ENCODE data around the gene TMTC3. TPM values are rescaled to one million over a fixed set of nuclear protein-coding genes. Genes with fewer than 3 reads are reported as not detected.

The TMTC3 gene
- total and polyA plus RNA-seq, 8 donors = 1.3 to 11.7 (median 4.7) TPM

DNA sequence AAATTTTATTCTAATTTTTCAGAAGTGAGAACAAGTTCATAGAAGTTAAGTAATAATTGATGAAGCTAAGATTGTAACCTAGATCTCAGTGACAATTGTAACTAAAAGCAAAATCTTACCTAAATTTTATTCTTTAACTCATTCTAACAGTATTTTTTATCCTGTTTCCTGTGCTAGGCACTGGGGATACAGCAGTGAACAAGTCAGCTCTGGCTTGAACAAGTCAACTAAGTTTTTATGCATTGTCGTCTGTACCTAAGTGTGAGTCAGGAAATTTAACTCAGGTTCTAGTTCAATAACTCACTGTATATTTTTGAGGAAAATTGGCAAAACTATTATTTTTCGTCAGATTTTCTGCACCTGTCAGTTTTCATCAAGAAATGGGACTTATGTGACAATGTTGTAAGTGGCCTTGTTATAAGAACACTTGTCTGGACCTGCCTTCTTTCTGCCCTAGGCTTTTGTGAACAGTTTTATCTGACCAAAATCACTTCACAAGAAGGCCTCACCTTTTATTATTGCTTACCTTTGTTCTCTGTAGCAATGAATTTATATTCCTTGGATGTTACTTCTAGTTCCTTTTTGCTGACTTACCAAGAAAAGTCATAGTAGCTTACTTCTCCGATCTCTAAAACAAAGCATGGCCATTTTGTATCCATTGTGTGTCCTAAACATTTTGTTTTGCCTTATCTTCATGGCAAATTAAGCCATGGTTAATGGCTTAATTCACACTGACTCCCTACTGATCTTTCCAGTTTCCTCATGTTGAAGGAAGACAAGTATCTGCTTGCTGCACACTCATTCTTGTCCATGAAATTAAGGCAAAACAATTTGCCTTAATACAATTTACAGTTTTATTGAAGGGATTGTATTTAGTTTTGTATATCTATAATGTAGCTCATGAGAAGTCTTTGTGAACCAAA, 2.7 kb downstream of the TMTC3 start:
- DNase-seq (no peak), ATAC-seq (no peak), FAIRE-seq (no peak)
- H3K4me3 ChIP-seq = no peak overlapping the region
- no peaks in the 10 kb centered on the region for H3K27me3 ChIP-seq
- 83 to 88% methylated on average over 3 of the region's 3 CpGs for WGBS, 2 donors
- peaks cover 5 to 9% (median 8%) of the 10 kb centered on the region in 3 donors for H3K4me1 ChIP-seq
- H3K36me3 ChIP-seq = no peaks in the 10 kb centered on the region
- H3K9me3 ChIP-seq = no peaks in the 10 kb centered on the region
- intact Hi-C loops (cut with DNase I) = no loop called here
- H3K27ac ChIP-seq = no peak overlapping the region
- TF ChIP-seq, protein P1, sequence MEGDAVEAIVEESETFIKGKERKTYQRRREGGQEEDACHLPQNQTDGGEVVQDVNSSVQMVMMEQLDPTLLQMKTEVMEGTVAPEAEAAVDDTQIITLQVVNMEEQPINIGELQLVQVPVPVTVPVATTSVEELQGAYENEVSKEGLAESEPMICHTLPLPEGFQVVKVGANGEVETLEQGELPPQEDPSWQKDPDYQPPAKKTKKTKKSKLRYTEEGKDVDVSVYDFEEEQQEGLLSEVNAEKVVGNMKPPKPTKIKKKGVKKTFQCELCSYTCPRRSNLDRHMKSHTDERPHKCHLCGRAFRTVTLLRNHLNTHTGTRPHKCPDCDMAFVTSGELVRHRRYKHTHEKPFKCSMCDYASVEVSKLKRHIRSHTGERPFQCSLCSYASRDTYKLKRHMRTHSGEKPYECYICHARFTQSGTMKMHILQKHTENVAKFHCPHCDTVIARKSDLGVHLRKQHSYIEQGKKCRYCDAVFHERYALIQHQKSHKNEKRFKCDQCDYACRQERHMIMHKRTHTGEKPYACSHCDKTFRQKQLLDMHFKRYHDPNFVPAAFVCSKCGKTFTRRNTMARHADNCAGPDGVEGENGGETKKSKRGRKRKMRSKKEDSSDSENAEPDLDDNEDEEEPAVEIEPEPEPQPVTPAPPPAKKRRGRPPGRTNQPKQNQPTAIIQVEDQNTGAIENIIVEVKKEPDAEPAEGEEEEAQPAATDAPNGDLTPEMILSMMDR (IDR thresholded peaks at IDR 0.05) = no peak

DNA sequence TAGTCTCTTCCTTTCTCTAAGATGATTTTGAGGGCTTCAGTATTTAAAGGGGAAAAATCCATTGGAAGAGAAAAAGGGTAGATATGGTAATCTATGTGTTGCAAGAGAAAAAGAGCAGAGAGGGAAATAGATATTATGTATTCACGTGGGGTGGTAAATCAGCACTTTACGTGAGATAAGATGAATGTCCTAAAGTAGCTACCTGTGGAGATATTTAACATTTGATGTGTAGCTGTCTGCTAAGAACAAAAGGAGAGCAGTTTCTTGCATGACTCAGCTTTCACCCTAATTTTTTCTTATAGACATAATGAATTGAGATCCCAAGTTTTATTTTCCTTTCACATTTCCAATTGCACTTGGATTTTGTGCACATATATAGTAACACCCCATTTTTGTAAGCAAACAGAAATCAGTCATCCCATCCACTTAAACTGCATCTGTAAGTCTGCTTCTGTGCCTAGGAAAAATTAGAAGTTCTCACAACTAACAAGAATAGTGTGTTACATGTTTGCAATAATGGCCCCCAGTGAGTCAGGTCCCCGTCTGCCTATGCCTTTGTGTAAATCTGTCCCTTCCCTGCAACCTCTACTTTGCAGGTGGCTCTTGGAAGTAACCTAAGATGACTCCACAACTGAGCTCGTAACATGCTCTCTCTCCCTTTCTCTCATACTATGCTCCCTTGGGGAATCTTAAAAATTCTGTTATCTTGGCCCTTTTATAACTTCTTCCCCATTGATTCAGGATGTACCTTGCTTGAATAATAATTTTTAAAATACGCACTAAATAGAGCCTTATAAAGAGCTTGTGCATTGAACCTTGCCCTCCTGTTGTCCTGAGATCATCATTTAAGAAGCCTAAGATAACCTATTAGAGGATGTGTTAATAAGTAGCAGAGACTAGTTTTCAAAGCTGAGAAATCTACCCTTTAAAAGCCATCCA, 3.7 kb downstream of the TMTC3 start:
- no peak for ATAC-seq
- FAIRE-seq = no peak
- TF ChIP-seq, protein P1 (IDR thresholded peaks at IDR 0.05) = no peak
- Histone ChIP-seq H3K4me1 (peaks cover 5 to 9% (median 8%) of the 10 kb centered on the region in 3 donors), H3K4me3 (no peak overlapping the region), H3K36me3 (no peaks in the 10 kb centered on the region), H3K27ac (no peak overlapping the region), H3K9me3 (no peaks in the 10 kb centered on the region), H3K27me3 (no peaks in the 10 kb centered on the region)
- DNase-seq = no peak
- intact Hi-C loops (cut with DNase I) = no loop called here
- 77 to 79% methylated on average over 5 of the region's 5 CpGs for WGBS, 2 donors

DNA sequence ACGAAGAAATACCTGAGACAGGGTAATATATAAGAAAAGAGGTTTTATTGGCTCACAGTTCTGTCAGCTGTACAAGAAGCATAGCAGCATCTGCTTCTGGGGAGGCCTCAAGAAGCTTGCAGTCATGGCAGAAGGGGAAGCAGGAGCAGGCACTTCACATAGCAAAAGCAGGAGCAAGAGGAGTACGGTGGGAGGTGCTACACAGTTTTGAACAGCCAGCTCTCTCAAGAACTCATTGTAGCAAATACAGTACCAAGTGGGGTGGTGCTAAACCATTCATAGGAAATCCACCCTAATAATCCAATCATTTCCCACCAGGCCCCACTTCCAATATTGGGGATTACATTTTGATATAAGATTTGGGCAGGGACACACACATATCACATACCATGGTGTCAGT, 8.0 kb downstream of the TMTC3 start:
- TF ChIP-seq, protein P1 (IDR thresholded peaks at IDR 0.05) = no peak
- no peaks in the 10 kb centered on the region for H3K27me3 ChIP-seq
- no peak for ATAC-seq
- intact Hi-C loops (cut with DNase I) = loop anchor here in 1 of 3 donors (10.0 kb wide), 1 partner anchor 845 kb away; no protein-coding TSS in a partner anchor
- FAIRE-seq = no peak
- no peak for DNase-seq
- WGBS, 2 donors = 97 to 98% methylated on average over 2 of the region's 2 CpGs
- H3K4me1 ChIP-seq = no peaks in the 10 kb centered on the region
- H3K27ac ChIP-seq = no peak overlapping the region
- H3K4me3 ChIP-seq = no peak overlapping the region
- H3K36me3 ChIP-seq = no peaks in the 10 kb centered on the region
- no peaks in the 10 kb centered on the region for H3K9me3 ChIP-seq

GRCh38 chr12:88153959-88154358, 11.9 kb downstream of the TMTC3 start:
- ATAC-seq (no peak), DNase-seq (no peak), FAIRE-seq (no peak)
- Histone ChIP-seq H3K36me3 (no peaks in the 10 kb centered on the region), H3K27ac (no peak overlapping the region), H3K4me1 (no peaks in the 10 kb centered on the region), H3K4me3 (no peak overlapping the region), H3K27me3 (no peaks in the 10 kb centered on the region), H3K9me3 (no peaks in the 10 kb centered on the region)
- 79 to 81% methylated on average over 3 of the region's 3 CpGs for WGBS, 2 donors
- TF ChIP-seq, protein P1 (IDR thresholded peaks at IDR 0.05) = no peak
- intact Hi-C loops (cut with DNase I) = loop anchor here in 1 of 3 donors (10.0 kb wide), 1 partner anchor 841 kb away; no protein-coding TSS in a partner anchor

Measured in pancreas (tissue), 10 donors.